ENCODE results near the gene EPB41L4A.
"Not testable (repeated sequence)": the region's sequence is repeated elsewhere in the genome, so short reads cannot be mapped to it uniquely, and the experiment has no call there.

EPB41L4A gene

GRCh38 chr5:112227911-112228631, 191.0 kb downstream of the EPB41L4A start:
- Mint-ChIP-seq H3K9me3 (no peaks in the 10 kb centered on the region), H3K27ac (no peak overlapping the region), H3K36me3 (no peaks in the 10 kb centered on the region), H3K27me3 (no peaks in the 10 kb centered on the region), H3K4me3 (no peak overlapping the region), H3K4me1 (no peaks in the 10 kb centered on the region)
- ATAC-seq (replicated peaks) (no peak), DNase-seq (no peak)

- peaks cover 0 to 4% of the 10 kb centered on the region in 2 donors for H3K27me3 Mint-ChIP-seq
- no peak for DNase-seq
- no peak for ATAC-seq (replicated peaks)
- no peaks in the 10 kb centered on the region for H3K4me1 Mint-ChIP-seq
- no peaks in the 10 kb centered on the region for H3K9me3 Mint-ChIP-seq
- no peak overlapping the region for H3K27ac Mint-ChIP-seq
- H3K4me3 Mint-ChIP-seq: no peak overlapping the region
- no peaks in the 10 kb centered on the region for H3K36me3 Mint-ChIP-seq
These were observed 192.9 kb downstream of the EPB41L4A start for GRCh38 chr5:112226215-112226614.

GRCh38 chr5:112222997-112223396, 196.1 kb downstream of the EPB41L4A start:
- H3K27ac Mint-ChIP-seq; H3K36me3 Mint-ChIP-seq; ATAC-seq (replicated peaks); H3K27me3 Mint-ChIP-seq; DNase-seq; H3K9me3 Mint-ChIP-seq; H3K4me1 Mint-ChIP-seq; H3K4me3 Mint-ChIP-seq: not testable (repeated sequence)

- Mint-ChIP-seq H3K27ac (no peak overlapping the region), H3K4me3 (no peak overlapping the region), H3K4me1 (no peaks in the 10 kb centered on the region), H3K36me3 (no peaks in the 10 kb centered on the region), H3K27me3 (peaks cover 8 to 10% of the 10 kb centered on the region in 2 donors), H3K9me3 (no peaks in the 10 kb centered on the region)
- ATAC-seq (replicated peaks) (no peak), DNase-seq (no peak)
These were observed 197.9 kb downstream of the EPB41L4A start for GRCh38 chr5:112221128-112221527.

- H3K4me3 Mint-ChIP-seq: no peak overlapping the region
- no peak for DNase-seq
- no peaks in the 10 kb centered on the region for H3K4me1 Mint-ChIP-seq
- ATAC-seq (replicated peaks): no peak
- H3K36me3 Mint-ChIP-seq: no peaks in the 10 kb centered on the region
- H3K27ac Mint-ChIP-seq: no peak overlapping the region
- peaks cover 8 to 10% of the 10 kb centered on the region in 2 donors for H3K27me3 Mint-ChIP-seq
- H3K9me3 Mint-ChIP-seq: no peaks in the 10 kb centered on the region
These were observed 200.1 kb downstream of the EPB41L4A start for GRCh38 chr5:112219000-112219399.

GRCh38 chr5:112217843-112218579, 201.1 kb downstream of the EPB41L4A start:
- Mint-ChIP-seq H3K36me3 (no peaks in the 10 kb centered on the region), H3K4me3 (no peak overlapping the region), H3K9me3 (no peaks in the 10 kb centered on the region), H3K27me3 (peaks cover 8 to 10% of the 10 kb centered on the region in 2 donors), H3K4me1 (no peaks in the 10 kb centered on the region), H3K27ac (no peak overlapping the region)
- DNase-seq (no peak), ATAC-seq (replicated peaks) (no peak)

- Mint-ChIP-seq H3K4me1 (no peaks in the 10 kb centered on the region), H3K36me3 (no peaks in the 10 kb centered on the region), H3K27me3 (peaks cover 4 to 10% of the 10 kb centered on the region in 2 donors), H3K9me3 (no peaks in the 10 kb centered on the region), H3K4me3 (no peak overlapping the region), H3K27ac (no peak overlapping the region)
- ATAC-seq (replicated peaks) (no peak), DNase-seq (no peak)
These were observed 202.9 kb downstream of the EPB41L4A start for GRCh38 chr5:112216140-112216539.

- no peak overlapping the region for H3K27ac Mint-ChIP-seq
- DNase-seq (no peak), ATAC-seq (replicated peaks) (no peak)
- peaks cover 15 to 22% of the 10 kb centered on the region in 2 donors for H3K27me3 Mint-ChIP-seq
- no peak overlapping the region for H3K4me3 Mint-ChIP-seq
- peaks cover 0 to 4% of the 10 kb centered on the region in 2 donors for H3K36me3 Mint-ChIP-seq
- no peaks in the 10 kb centered on the region for H3K9me3 Mint-ChIP-seq
- peaks cover 0 to 12% of the 10 kb centered on the region in 2 donors for H3K4me1 Mint-ChIP-seq
These were observed 208.6 kb downstream of the EPB41L4A start for GRCh38 chr5:112210430-112211005.

GRCh38 chr5:112208699-112209615, 210.1 kb downstream of the EPB41L4A start:
- Mint-ChIP-seq H3K9me3 (no peaks in the 10 kb centered on the region), H3K27ac (no peak overlapping the region), H3K36me3 (peaks cover 0 to 4% of the 10 kb centered on the region in 2 donors), H3K4me1 (peaks cover 0 to 12% of the 10 kb centered on the region in 2 donors), H3K4me3 (no peak overlapping the region), H3K27me3 (peaks cover 19 to 29% of the 10 kb centered on the region in 2 donors)
- DNase-seq (no peak), ATAC-seq (replicated peaks) (peak; percentile 88 to 95)

GRCh38 chr5:112208195-112208594, 210.9 kb downstream of the EPB41L4A start:
- H3K27ac Mint-ChIP-seq; DNase-seq; H3K4me3 Mint-ChIP-seq; H3K36me3 Mint-ChIP-seq; H3K9me3 Mint-ChIP-seq; ATAC-seq (replicated peaks): not testable (repeated sequence)
- peaks cover 1 to 12% of the 10 kb centered on the region in 2 donors for H3K4me1 Mint-ChIP-seq
- H3K27me3 Mint-ChIP-seq: peaks cover 19 to 29% of the 10 kb centered on the region in 2 donors

GRCh38 chr5:112205846-112206245, 213.2 kb downstream of the EPB41L4A start:
- Mint-ChIP-seq H3K9me3 (no peaks in the 10 kb centered on the region), H3K27me3 (peaks cover 26 to 37% of the 10 kb centered on the region in 2 donors), H3K36me3 (peaks cover 0 to 4% of the 10 kb centered on the region in 2 donors), H3K27ac (no peak overlapping the region), H3K4me1 (peaks cover 3 to 12% of the 10 kb centered on the region in 2 donors), H3K4me3 (no peak overlapping the region)
- DNase-seq: no peak
- no peak for ATAC-seq (replicated peaks)

GRCh38 chr5:112203229-112203628, 215.8 kb downstream of the EPB41L4A start:
- H3K9me3 Mint-ChIP-seq: no peaks in the 10 kb centered on the region
- peak in 1 of 2 donors; percentile 64 for ATAC-seq (replicated peaks)
- H3K27me3 Mint-ChIP-seq: peaks cover 35 to 51% of the 10 kb centered on the region in 2 donors
- no peak for DNase-seq
- H3K27ac Mint-ChIP-seq: no peak overlapping the region
- H3K4me1 Mint-ChIP-seq: peaks cover 0 to 5% of the 10 kb centered on the region in 2 donors
- no peak overlapping the region for H3K4me3 Mint-ChIP-seq
- H3K36me3 Mint-ChIP-seq: peaks cover 0 to 8% of the 10 kb centered on the region in 2 donors

GRCh38 chr5:112202694-112203093, 216.4 kb downstream of the EPB41L4A start:
- Mint-ChIP-seq H3K27me3 (peaks cover 35 to 50% of the 10 kb centered on the region in 2 donors), H3K9me3 (no peaks in the 10 kb centered on the region), H3K36me3 (peaks cover 0 to 8% of the 10 kb centered on the region in 2 donors), H3K27ac (no peak overlapping the region), H3K4me3 (no peak overlapping the region), H3K4me1 (peaks cover 0 to 5% of the 10 kb centered on the region in 2 donors)
- ATAC-seq (replicated peaks) (no peak), DNase-seq (no peak)

GRCh38 chr5:112201141-112201540, 217.9 kb downstream of the EPB41L4A start:
- Mint-ChIP-seq H3K9me3 (no peaks in the 10 kb centered on the region), H3K36me3 (peaks cover 0 to 4% of the 10 kb centered on the region in 2 donors), H3K4me1 (peaks cover 0 to 5% of the 10 kb centered on the region in 2 donors), H3K27me3 (peaks cover 26 to 35% of the 10 kb centered on the region in 2 donors), H3K27ac (no peak overlapping the region), H3K4me3 (no peak overlapping the region)
- DNase-seq: no peak
- no peak for ATAC-seq (replicated peaks)
